ENCODE data around the gene ZNF277.
A peak's percentile ranks its signal among the peaks of the same experiment; 100 is the strongest.

Gene ZNF277

GRCh38 chr7:112263519-112263918, 57.0 kb downstream of the ZNF277 start (continued):
- TF ChIP-seq ZNF202 (tag by site-specific recombination; IDR thresholded peaks at IDR 0.05; ENCODE audit: borderline replicate concordance) (no peak), ZSCAN5A (tag by site-specific recombination; IDR thresholded peaks at IDR 0.05) (no peak), KLF17 (tag by site-specific recombination; IDR thresholded peaks at IDR 0.05) (no peak), ZNF449 (tag by site-specific recombination; IDR thresholded peaks at IDR 0.05) (no peak), ZNF394 (tag by site-specific recombination; IDR thresholded peaks at IDR 0.05; ENCODE audit: borderline replicate concordance) (no peak), PBX3 (CRISPR knock-in tag; IDR thresholded peaks at IDR 0.05) (no peak), ZNF26 (tag by site-specific recombination; IDR thresholded peaks at IDR 0.05) (no peak), EGR2 (tag by site-specific recombination; IDR thresholded peaks at IDR 0.05; ENCODE audit: low read depth) (no peak), ZNF398 (tag by site-specific recombination; IDR thresholded peaks at IDR 0.05) (no peak), SP7 (tag by site-specific recombination; IDR thresholded peaks at IDR 0.05) (no peak), ZNF513 (tag by site-specific recombination; IDR thresholded peaks at IDR 0.05) (no peak), ZNF114 (tag by site-specific recombination; IDR thresholded peaks at IDR 0.05) (no peak), ZNF610 (tag by site-specific recombination; IDR thresholded peaks at IDR 0.05; ENCODE audit: borderline replicate concordance) (peak; percentile 67; the same call in 1 of the 2 replicates), ZNF704 (tag by site-specific recombination; IDR thresholded peaks at IDR 0.05) (no peak), ZNF24 (tag by site-specific recombination; IDR thresholded peaks at IDR 0.05) (no peak), ZNF280D (tag by site-specific recombination; IDR thresholded peaks at IDR 0.05) (no peak), ZSCAN30 (tag by site-specific recombination; IDR thresholded peaks at IDR 0.05) (peak; percentile 9; the same call in 1 of the 2 replicates), ZBTB8A (tag by site-specific recombination; IDR thresholded peaks at IDR 0.05) (no peak; the same call in 1 of the 2 replicates), ZNF10 (tag by site-specific recombination; IDR thresholded peaks at IDR 0.05) (no peak), ZNF626 (tag by site-specific recombination; IDR thresholded peaks at IDR 0.05) (peak; percentile 37; the same call in 1 of the 2 replicates), ZNF701 (tag by site-specific recombination; IDR thresholded peaks at IDR 0.05) (no peak), ZNF488 (tag by site-specific recombination; IDR thresholded peaks at IDR 0.05) (no peak), ZNF785 (tag by site-specific recombination; IDR thresholded peaks at IDR 0.05) (no peak), KLF10 (tag by site-specific recombination; IDR thresholded peaks at IDR 0.05) (peak; percentile 49; the same call in 1 of the 2 replicates)
